ENCODE data around the gene MYOZ1.

DNA sequence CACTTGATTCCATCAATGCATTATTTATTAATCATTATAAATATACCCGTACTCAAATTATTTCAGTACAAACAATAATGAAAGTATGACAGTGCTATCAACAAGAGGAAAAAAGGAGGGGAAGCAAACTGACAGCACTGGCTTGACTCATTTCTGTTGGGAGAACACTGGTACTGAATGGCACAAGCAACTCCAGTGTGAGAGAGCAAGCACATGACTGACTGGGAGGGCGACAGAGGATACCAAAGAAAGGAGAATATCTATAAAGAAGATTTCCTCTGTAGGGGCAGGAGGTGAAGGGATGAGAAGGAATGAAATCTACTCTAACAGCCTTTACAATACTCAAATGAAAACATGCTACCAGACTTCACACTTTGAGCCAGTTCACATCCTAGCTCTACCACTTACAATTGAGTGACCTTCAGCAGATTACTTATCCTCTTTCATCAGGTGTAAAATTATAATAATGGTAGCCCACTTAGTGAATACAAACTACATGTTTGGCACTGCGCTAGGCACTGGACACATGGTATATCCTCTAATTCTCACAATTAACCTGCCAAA lies 51.6 kb downstream of the MYOZ1 start:
- TF ChIP-seq, protein P1, sequence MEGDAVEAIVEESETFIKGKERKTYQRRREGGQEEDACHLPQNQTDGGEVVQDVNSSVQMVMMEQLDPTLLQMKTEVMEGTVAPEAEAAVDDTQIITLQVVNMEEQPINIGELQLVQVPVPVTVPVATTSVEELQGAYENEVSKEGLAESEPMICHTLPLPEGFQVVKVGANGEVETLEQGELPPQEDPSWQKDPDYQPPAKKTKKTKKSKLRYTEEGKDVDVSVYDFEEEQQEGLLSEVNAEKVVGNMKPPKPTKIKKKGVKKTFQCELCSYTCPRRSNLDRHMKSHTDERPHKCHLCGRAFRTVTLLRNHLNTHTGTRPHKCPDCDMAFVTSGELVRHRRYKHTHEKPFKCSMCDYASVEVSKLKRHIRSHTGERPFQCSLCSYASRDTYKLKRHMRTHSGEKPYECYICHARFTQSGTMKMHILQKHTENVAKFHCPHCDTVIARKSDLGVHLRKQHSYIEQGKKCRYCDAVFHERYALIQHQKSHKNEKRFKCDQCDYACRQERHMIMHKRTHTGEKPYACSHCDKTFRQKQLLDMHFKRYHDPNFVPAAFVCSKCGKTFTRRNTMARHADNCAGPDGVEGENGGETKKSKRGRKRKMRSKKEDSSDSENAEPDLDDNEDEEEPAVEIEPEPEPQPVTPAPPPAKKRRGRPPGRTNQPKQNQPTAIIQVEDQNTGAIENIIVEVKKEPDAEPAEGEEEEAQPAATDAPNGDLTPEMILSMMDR (IDR thresholded peaks at IDR 0.05), result no peak
- no peak for TF ChIP-seq EP300 (IDR thresholded peaks at IDR 0.05)
- no peak for TF ChIP-seq POLR2A (IDR thresholded peaks at IDR 0.05)

All from stomach (tissue), 4 donors.